NB4 (cell line): Measurements from ENCODE around the gene KIF1A.

Source experiments
- DNase-seq: peaks from one replicate; pipeline ENCODE4 v3.0.0; 2010; ENCODE audit warnings: low read depth
- H3K4me3 ChIP-seq: one replicate; pipeline ENCODE4 v1.5.1; 2011; ENCODE audit warnings: mild to moderate bottlenecking, low read depth, low read length, moderate library complexity
- MYC ChIP-seq: IDR thresholded peaks from 2 replicates; pipeline ENCODE4 v1.6.1; 2011; ENCODE audit warnings: low read depth, low read length
- POLR2A ChIP-seq: IDR thresholded peaks from 2 replicates; pipeline ENCODE4 v1.6.1; 2011; ENCODE audit warnings: mild to moderate bottlenecking; ENCODE audit not compliant: insufficient read length; ENCODE audit errors: extremely low read depth
- TF ChIP-seq, protein P1 (sequence below): IDR thresholded peaks from one replicate; pipeline ENCODE4 v1.5.1; 2012; ENCODE audit warnings: low read depth, low read length
- TF ChIP-seq, protein P2 (sequence below): IDR thresholded peaks from 2 replicates; pipeline ENCODE4 v1.6.1; 2011; ENCODE audit warnings: low read depth, low read length

KIF1A gene

DNA sequence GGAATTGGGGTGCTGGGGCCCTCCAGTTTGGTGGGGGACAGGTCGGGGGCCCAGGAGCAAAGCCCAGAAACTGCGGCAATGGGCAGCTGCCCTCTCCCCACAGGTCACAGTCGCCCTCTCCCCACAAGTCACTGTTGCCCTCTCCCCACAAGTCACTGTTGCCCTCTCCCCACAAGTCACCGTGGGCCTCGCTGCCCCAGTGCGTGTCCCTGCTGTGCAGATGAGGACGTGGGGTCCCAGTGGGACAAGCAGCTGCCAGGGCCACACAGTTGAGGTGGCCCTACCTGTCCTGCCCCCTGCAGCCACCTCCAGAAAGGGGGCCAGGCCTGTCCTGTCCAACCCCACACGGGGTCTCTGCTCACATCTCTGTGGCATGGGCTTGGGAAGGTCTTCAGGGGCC is 35.7 kb upstream of the KIF1A start:
- no peak for TF ChIP-seq POLR2A
- TF ChIP-seq, protein P1, sequence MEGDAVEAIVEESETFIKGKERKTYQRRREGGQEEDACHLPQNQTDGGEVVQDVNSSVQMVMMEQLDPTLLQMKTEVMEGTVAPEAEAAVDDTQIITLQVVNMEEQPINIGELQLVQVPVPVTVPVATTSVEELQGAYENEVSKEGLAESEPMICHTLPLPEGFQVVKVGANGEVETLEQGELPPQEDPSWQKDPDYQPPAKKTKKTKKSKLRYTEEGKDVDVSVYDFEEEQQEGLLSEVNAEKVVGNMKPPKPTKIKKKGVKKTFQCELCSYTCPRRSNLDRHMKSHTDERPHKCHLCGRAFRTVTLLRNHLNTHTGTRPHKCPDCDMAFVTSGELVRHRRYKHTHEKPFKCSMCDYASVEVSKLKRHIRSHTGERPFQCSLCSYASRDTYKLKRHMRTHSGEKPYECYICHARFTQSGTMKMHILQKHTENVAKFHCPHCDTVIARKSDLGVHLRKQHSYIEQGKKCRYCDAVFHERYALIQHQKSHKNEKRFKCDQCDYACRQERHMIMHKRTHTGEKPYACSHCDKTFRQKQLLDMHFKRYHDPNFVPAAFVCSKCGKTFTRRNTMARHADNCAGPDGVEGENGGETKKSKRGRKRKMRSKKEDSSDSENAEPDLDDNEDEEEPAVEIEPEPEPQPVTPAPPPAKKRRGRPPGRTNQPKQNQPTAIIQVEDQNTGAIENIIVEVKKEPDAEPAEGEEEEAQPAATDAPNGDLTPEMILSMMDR: no peak
- TF ChIP-seq, protein P2, sequence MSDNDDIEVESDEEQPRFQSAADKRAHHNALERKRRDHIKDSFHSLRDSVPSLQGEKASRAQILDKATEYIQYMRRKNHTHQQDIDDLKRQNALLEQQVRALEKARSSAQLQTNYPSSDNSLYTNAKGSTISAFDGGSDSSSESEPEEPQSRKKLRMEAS: no peak
- no peak for TF ChIP-seq MYC
- DNase-seq: no peak
- no peak overlapping the region for H3K4me3 ChIP-seq

DNA sequence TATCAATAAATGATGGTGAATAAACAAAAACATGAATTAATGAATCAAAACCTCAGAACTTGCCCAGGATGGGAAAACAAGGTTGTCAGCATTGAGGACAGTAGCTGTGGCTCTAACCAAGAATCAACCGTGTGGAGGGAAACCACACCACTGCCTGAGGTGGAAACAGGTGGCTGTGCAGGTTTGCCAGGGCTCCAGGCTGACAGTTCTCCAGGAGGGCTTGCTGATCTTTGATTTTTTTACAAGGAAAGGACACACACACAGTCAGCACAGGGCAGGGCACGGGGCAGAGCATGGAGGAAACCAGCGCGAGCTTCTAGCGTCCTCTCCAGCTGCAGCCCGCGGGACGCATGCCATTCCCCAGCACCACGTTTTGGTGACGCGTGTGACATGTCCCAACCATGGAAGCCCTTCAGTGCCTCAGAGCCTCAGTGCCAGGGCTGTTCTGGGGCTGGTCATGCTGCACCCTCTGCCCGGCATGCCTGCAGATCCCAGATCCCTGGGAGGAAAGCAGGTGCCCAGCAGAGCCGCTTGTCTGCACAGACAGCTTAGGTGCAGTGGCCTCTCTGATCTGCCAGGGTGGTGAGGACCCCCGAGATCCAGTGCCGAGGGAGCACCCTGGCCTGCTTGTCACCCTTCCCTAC is 32.8 kb upstream of the KIF1A start:
- no peak for DNase-seq
- no peak overlapping the region for H3K4me3 ChIP-seq
- TF ChIP-seq POLR2A (no peak), MYC (no peak)
- TF ChIP-seq, protein P1: no peak
- TF ChIP-seq, protein P2: no peak

DNA sequence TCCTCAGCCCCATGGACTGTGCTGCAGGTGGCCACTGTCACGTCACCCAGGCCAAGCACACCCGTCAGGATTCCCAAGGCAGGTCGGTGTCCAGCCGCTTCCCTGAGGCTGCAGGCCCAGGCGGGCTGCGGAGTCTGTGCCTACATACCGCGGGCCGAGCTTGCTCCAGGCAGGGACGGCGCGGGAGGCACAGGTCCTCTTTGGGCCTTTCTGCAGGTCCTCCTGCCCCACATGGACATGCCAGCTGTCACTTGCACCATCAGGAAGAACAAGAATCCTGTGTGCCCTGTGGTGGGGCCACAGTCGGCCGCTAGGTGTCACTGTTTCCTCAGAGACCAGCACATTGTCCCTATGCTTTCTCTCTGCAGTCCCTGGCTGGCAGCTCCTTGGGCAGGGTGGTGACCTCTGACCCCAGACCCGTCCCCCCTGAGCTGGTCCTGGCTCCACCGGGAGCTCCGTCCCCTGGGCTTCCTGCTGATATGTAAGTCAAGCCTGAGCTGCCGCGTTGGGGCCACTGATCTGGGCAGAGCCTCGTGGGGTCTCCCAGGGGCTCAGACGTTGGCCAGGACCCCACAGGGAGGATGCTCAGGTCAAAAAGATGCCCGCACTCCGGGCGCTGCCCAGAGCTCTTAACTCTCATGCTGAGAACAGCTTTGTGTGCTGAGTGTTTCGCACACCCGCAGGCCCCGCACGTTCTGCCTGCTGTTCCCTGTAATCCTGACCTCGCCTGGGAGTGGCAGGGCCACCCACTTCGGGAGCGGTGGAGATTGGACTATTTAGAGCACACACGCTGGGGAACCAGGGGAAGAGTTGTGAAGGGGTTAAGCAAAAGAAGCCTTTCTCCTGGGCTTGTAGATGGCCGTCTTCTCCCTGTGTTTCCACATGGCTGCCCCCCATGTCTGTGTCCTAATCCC is 31.3 kb upstream of the KIF1A start:
- no peak overlapping the region for H3K4me3 ChIP-seq
- peak; percentile 84 for DNase-seq
- TF ChIP-seq, protein P2: peak; percentile 40; the same call in 1 of the 2 replicates
- TF ChIP-seq POLR2A (no peak), MYC (no peak)
- TF ChIP-seq, protein P1: peak; percentile 95

DNA sequence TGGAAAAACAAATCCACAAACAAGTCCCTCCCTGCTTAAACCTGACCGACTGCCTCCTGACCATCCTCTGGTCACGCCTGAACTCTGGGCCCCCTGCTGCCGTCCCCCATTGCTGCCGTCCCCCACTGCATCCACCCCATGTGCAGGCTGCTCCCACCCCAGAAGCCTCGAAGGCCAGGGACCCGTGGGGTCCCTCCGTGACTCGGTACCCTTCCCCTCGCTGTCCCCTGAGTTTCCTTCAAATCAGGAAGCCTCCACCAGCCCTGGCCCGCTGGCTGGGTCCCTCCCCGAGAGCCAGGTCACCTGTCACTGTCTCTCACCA is 30.7 kb upstream of the KIF1A start:
- TF ChIP-seq, protein P2: no peak
- TF ChIP-seq POLR2A (no peak), MYC (no peak)
- TF ChIP-seq, protein P1: no peak
- DNase-seq: no peak
- H3K4me3 ChIP-seq: no peak overlapping the region

DNA sequence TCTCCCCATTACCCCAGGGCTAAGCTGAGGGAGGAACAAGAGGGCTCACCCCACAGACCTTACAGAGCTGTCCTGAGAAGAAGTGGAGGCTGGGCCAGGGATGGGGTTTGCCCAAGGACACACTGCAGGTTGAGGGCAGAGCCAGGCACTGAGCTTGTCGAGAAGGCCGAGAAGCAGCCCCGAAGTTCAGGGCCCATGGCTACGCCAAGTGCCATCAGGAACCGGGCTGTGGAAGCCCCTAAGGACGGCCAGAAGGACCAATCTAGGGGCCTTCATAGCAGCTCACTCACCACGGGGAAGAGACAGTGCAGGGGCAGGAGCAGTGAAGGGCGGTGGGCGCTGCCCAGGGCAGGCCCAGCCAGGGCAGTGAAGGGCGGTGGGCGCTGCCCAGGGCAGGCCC is 30.0 kb upstream of the KIF1A start:
- TF ChIP-seq MYC (no peak), POLR2A (no peak)
- TF ChIP-seq, protein P2: no peak
- TF ChIP-seq, protein P1: no peak
- DNase-seq: no peak
- H3K4me3 ChIP-seq: no peak overlapping the region
